HG03432 (cell line): ENCODE data around the gene FKBP2.
A peak's percentile ranks its signal among the peaks of the same experiment; 100 is the strongest.

Experiments
- ATAC-seq: cut with Tn5 transposase; IDR thresholded peaks from one replicate; pipeline ENCODE4 v1.9.1; 2021; ENCODE audit warnings: mild to moderate bottlenecking, moderate library complexity; ENCODE audit not compliant: unreplicated experiment

The FKBP2 gene

GRCh38 chr11:64240435-64241240 lies at the start of gene FKBP2:
Gene FKBP2 (plus strand): TSS chr11:64241095. CDS start chr11:64242388, 1,293 bp downstream.
- ATAC-seq = peak; percentile 46

- ATAC-seq = no peak
Measured at GRCh38 chr11:64192434-64192833, 48.5 kb upstream of the FKBP2 start.

GRCh38 chr11:64196626-64197025 lies 44.3 kb upstream of the FKBP2 start:
- no peak for ATAC-seq

- ATAC-seq = no peak
Measured at GRCh38 chr11:64198511-64198910, 42.4 kb upstream of the FKBP2 start.

GRCh38 chr11:64201543-64201942 lies 39.4 kb upstream of the FKBP2 start:
- no peak for ATAC-seq

GRCh38 chr11:64202992-64203391 lies 37.9 kb upstream of the FKBP2 start:
- ATAC-seq = no peak

GRCh38 chr11:64203421-64204079 lies 37.3 kb upstream of the FKBP2 start:
- no peak for ATAC-seq

- ATAC-seq = no peak
Measured at GRCh38 chr11:64204080-64204440, 36.8 kb upstream of the FKBP2 start.

- no peak for ATAC-seq
Measured at GRCh38 chr11:64204464-64204989, 36.4 kb upstream of the FKBP2 start.

GRCh38 chr11:64206457-64207255 lies 34.2 kb upstream of the FKBP2 start, which contains the start of gene FERMT3:
Gene FERMT3 (plus strand): TSS chr11:64206721. CDS start chr11:64207365, 644 bp downstream.
- peak; percentile 41 for ATAC-seq

GRCh38 chr11:64207256-64208085 lies 33.4 kb upstream of the FKBP2 start:
- peak; percentile 55 for ATAC-seq

- no peak for ATAC-seq
Measured at GRCh38 chr11:64208086-64208795, 32.7 kb upstream of the FKBP2 start.

- ATAC-seq = no peak
Measured at GRCh38 chr11:64208796-64209562, 31.9 kb upstream of the FKBP2 start.

GRCh38 chr11:64209563-64209843 lies 31.4 kb upstream of the FKBP2 start:
- ATAC-seq = no peak

GRCh38 chr11:64210301-64211020 lies 30.4 kb upstream of the FKBP2 start:
- no peak for ATAC-seq

- no peak for ATAC-seq
Measured at GRCh38 chr11:64211181-64211872, 29.6 kb upstream of the FKBP2 start.

- no peak for ATAC-seq
Measured at GRCh38 chr11:64216879-64217278, 24.0 kb upstream of the FKBP2 start.
